Measurements from ENCODE around the gene SPEG.

- no peak for TF ChIP-seq POLR2A (IDR thresholded peaks at IDR 0.05)
- TF ChIP-seq, protein P1, sequence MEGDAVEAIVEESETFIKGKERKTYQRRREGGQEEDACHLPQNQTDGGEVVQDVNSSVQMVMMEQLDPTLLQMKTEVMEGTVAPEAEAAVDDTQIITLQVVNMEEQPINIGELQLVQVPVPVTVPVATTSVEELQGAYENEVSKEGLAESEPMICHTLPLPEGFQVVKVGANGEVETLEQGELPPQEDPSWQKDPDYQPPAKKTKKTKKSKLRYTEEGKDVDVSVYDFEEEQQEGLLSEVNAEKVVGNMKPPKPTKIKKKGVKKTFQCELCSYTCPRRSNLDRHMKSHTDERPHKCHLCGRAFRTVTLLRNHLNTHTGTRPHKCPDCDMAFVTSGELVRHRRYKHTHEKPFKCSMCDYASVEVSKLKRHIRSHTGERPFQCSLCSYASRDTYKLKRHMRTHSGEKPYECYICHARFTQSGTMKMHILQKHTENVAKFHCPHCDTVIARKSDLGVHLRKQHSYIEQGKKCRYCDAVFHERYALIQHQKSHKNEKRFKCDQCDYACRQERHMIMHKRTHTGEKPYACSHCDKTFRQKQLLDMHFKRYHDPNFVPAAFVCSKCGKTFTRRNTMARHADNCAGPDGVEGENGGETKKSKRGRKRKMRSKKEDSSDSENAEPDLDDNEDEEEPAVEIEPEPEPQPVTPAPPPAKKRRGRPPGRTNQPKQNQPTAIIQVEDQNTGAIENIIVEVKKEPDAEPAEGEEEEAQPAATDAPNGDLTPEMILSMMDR (IDR thresholded peaks at IDR 0.05) = no peak
Observed at GRCh38 chr2:219406861-219407230, 27.8 kb upstream of the SPEG start.

All from right lobe of liver (tissue), 4 donors.